SK-N-SH (cell line): ENCODE data around the gene NNT.

Experiments
- RXRA ChIP-seq: IDR thresholded peaks from 2 replicates; pipeline ENCODE4 v1.4.0; 2012; ENCODE audit warnings: low read depth, mild to moderate bottlenecking, borderline replicate concordance
- TAF1 ChIP-seq: IDR thresholded peaks from 2 replicates; pipeline ENCODE4 v1.6.1; 2012; ENCODE audit warnings: low read depth, mild to moderate bottlenecking, low read length, moderate library complexity, borderline replicate concordance

- TF ChIP-seq RXRA (no peak), TAF1 (no peak)
Measured at GRCh38 chr5:43704243-43704642, 101.3 kb downstream of the NNT start.
